GM23248 (cell line): Measurements from ENCODE around the gene PARP3. TPM values are rescaled to one million over a fixed set of nuclear protein-coding genes. Genes with fewer than 3 reads are reported as not detected.

ENCODE experiments used
- DNase-seq: peaks from one replicate; pipeline ENCODE4 v3.0.0-alpha.2; 2015
- H2AFZ ChIP-seq: fragments of 200-600 bp; sonication (generic); 2 replicates; pipeline ENCODE4 v1.6.1; 2016; ENCODE audit warnings: antibody characterized with exemption
- H3F3A ChIP-seq: fragments of 200-600 bp; sonication (generic); 2 replicates; pipeline ENCODE4 v1.6.1; 2016; ENCODE audit warnings: mild to moderate bottlenecking, antibody characterized with exemption, mixed run types; ENCODE audit not compliant: insufficient read depth
- H3K27ac ChIP-seq: fragments of 200-600 bp; sonication (generic); 2 replicates; pipeline ENCODE4 v1.5.1; 2016; ENCODE audit warnings: mild to moderate bottlenecking
- H3K27me3 ChIP-seq: fragments of 200-600 bp; sonication (generic); replicated peaks from 2 replicates; pipeline ENCODE4 v1.6.1; 2016; ENCODE audit warnings: mild to moderate bottlenecking; ENCODE audit not compliant: insufficient read depth
- H3K36me3 ChIP-seq: fragments of 200-600 bp; sonication (generic); 2 replicates; pipeline ENCODE4 v1.6.1; 2016; ENCODE audit warnings: low read depth, mild to moderate bottlenecking
- H3K4me1 ChIP-seq: fragments of 200-600 bp; sonication (generic); 2 replicates; pipeline ENCODE4 v1.6.1; 2016; ENCODE audit warnings: mild to moderate bottlenecking; ENCODE audit not compliant: insufficient read depth
- H3K4me2 ChIP-seq: fragments of 200-600 bp; sonication (generic); one replicate; pipeline ENCODE4 v1.6.1; 2016; ENCODE audit warnings: mild to moderate bottlenecking; ENCODE audit not compliant: unreplicated experiment
- H3K4me3 ChIP-seq: fragments of 200-600 bp; sonication (generic); 2 replicates; pipeline ENCODE4 v1.5.1; 2016; ENCODE audit warnings: mild to moderate bottlenecking
- H3K79me2 ChIP-seq: fragments of 200-600 bp; sonication (generic); 2 replicates; pipeline ENCODE4 v1.6.1; 2016; ENCODE audit warnings: mild to moderate bottlenecking; ENCODE audit not compliant: insufficient read depth
- H3K9ac ChIP-seq: fragments of 200-600 bp; sonication (generic); 2 replicates; pipeline ENCODE4 v1.6.1; 2016; ENCODE audit warnings: mild to moderate bottlenecking
- H3K9me2 ChIP-seq: fragments of 200-600 bp; sonication (generic); 2 replicates; pipeline ENCODE4 v1.6.1; 2016; ENCODE audit warnings: mixed run types, mild to moderate bottlenecking, moderate library complexity; ENCODE audit not compliant: insufficient read depth
- H3K9me3 ChIP-seq: fragments of 200-600 bp; sonication (generic); one replicate; pipeline ENCODE4 v1.6.1; 2017; ENCODE audit warnings: low read depth
- H4K20me1 ChIP-seq: fragments of 200-600 bp; sonication (generic); 2 replicates; pipeline ENCODE4 v1.6.0; 2016; ENCODE audit not compliant: insufficient read depth
- EZH2 ChIP-seq: fragments of 200-600 bp; sonication (generic); IDR thresholded peaks from 2 replicates; pipeline ENCODE4 v1.6.1; 2018; ENCODE audit warnings: antibody characterized with exemption, mild to moderate bottlenecking; ENCODE audit not compliant: insufficient read depth, poor library complexity, severe bottlenecking
- EZH2phosphoT487 ChIP-seq: fragments of 200-600 bp; sonication (generic); IDR thresholded peaks from 2 replicates; pipeline ENCODE4 v1.6.1; 2018; ENCODE audit warnings: antibody characterized with exemption, moderate library complexity, mild to moderate bottlenecking, low read depth; ENCODE audit not compliant: insufficient read depth
- WGBS, 2 experiments: methylation state at CpG; one replicate each; pipeline ENCODE4 v1.1.6; 2015 to 2017; ENCODE audit warnings: low lambda C conversion rate in 2 of 2, low coverage in 1 of 2; ENCODE audit errors: missing lambda C conversion rate in 2 of 2; 5-methylcytosine and 5-hydroxymethylcytosine counted together
- in situ Hi-C: fragments of 300-500 bp; cut with MboI; formaldehyde crosslinking; loops from 2 replicates; pipeline ENCODE4 v1.15.0; 2020
- polyA plus RNA-seq: library from polyadenylated mRNA; unstranded; fragments of >200 nt; fragmentation: Nextera tagmentation; extraction: Ambion mirVana; gene quantifications from 2 replicates; pipeline ENCODE4 v1.2.1, GENCODE V29; 2016
- total RNA-seq: library from RNA; depleted of rRNA; stranded (reverse); fragments of >200 nt; shearing (Covaris generic); gene quantifications from 2 replicates; pipeline ENCODE4 v1.2.3, GENCODE V29; 2014

PARP3 gene
- total and polyA plus RNA-seq, 2 experiments from 2014 or later = 60.4 to 80.4 TPM

DNA sequence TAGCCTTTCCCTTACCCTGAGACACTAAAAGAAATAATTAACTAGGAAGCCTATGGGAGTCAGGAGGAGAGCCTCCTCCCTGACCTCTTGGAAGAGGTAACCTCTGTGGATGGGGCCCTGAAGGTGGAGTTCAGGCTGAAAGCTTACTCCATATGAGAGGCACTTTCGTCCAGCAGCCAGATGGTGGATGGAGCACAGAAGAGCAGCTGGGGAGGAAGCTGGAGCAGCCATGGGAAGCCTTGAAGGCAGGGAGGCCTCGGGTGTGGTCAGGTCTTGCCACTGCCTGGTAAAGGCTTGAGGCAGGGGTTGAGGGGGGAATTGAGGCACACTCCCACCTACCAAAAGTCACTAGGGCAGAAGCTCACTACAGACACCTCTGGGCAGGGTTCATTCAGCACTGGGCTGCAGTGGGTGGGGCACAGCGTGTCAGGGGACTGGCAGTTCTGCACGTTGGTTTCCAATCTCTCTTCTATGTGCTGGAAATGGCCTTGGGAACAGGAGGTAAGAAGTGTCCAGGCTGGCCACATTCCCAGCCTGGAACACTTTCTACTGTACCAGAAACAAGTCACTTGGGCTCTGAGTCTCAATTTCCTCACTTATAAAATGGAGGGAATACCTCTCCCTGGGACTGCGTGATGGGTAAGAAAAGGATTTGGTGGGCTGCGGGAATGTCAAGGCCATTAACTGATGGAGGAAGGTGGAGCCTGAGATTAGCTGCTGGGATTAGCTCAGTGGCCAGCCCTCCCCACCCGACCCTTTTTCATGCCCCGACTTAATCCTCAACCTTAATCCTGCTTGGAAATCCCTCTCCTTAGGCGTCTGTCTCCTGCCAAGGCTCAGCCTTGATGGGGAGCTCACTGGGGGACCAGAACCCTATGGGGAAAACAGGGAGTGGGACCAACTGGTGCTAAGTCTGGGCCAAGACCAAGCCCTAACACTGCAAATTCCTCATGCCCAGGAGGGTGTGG is 19.7 kb downstream of the PARP3 start:
- Histone ChIP-seq H3K4me1 (0 out of 2 replicates have a peak, but pooled peaks cover 6% of the 10 kb centered on the region), H3K9me3 (no peaks in the 10 kb centered on the region), H3K9ac (no peak overlapping the region), H3K4me2 (no peak overlapping the region), H3K79me2 (peaks cover 24% of the 10 kb centered on the region; the same call in 1 of the 2 replicates), H3K27me3 (no peaks in the 10 kb centered on the region), H3K9me2 (no peaks in the 10 kb centered on the region), H3K27ac (no peak overlapping the region), H3F3A (no peaks in the 10 kb centered on the region), H3K36me3 (no peaks in the 10 kb centered on the region), H2AFZ (no peak overlapping the region), H3K4me3 (no peak overlapping the region), H4K20me1 (no peaks in the 10 kb centered on the region)
- 67 to 68% methylated on average over 9 of the region's 9 CpGs for whole genome bisulfite sequencing, 2 experiments
- in situ Hi-C loops = no loop called here
- TF ChIP-seq EZH2phosphoT487 = no peak
- TF ChIP-seq EZH2 = no peak
- no peak for DNase-seq

DNA sequence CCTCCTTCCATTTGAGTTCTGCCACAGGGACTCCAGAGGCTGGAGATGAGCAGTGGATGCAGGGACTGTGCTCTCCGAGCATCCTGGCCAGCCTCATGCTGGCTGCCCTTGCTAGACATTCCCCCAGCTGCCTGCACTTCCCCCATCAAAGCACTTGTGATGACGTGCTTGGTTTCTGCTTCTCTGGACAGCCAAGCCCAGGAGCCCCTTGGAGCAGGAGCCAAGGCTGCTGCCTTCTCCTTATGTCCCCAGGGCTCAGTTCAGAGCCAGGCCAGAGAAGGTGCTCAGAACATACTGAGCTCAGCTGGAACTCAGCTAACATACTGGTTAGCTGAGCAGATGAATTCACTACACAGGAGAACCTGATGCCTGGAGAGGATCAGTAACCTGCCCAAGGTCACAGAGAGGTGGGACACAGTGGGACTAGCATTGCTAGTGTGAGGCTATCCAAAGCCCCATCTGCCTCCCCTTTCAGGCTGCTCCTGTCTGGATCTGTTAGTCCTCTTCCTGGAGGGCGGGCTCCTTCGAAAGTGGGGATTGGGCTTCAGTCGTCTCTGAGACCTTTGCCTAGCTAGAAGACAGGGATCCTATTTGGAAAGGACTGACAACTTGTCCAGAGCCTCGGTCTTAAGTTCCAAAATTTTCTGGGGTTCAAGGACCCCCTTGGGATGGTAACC is 20.8 kb downstream of the PARP3 start:
- no peak overlapping the region for H3K27ac ChIP-seq
- TF ChIP-seq EZH2phosphoT487 (no peak), EZH2 (no peak)
- no peaks in the 10 kb centered on the region for H3K27me3 ChIP-seq
- in situ Hi-C loops = no loop called here
- H3K4me3 ChIP-seq = no peak overlapping the region
- H3K4me2 ChIP-seq = no peak overlapping the region
- no peaks in the 10 kb centered on the region for H3K9me2 ChIP-seq
- H3K9me3 ChIP-seq = no peaks in the 10 kb centered on the region
- 79 to 86% methylated on average over 6 of the region's 6 CpGs for WGBS, 2 experiments
- H3F3A ChIP-seq = no peaks in the 10 kb centered on the region
- H2AFZ ChIP-seq = no peak overlapping the region
- no peak for DNase-seq
- H3K9ac ChIP-seq = no peak overlapping the region
- no peaks in the 10 kb centered on the region for H3K36me3 ChIP-seq
- H3K79me2 ChIP-seq = peaks cover 26% of the 10 kb centered on the region; the same call in 1 of the 2 replicates
- 0 out of 2 replicates have a peak, but pooled peaks cover 6% of the 10 kb centered on the region for H3K4me1 ChIP-seq
- no peaks in the 10 kb centered on the region for H4K20me1 ChIP-seq

GRCh38 chr3:51963951-51964451 is 21.8 kb downstream of the PARP3 start:
- TF ChIP-seq EZH2 = no peak
- no peak for TF ChIP-seq EZH2phosphoT487

DNA sequence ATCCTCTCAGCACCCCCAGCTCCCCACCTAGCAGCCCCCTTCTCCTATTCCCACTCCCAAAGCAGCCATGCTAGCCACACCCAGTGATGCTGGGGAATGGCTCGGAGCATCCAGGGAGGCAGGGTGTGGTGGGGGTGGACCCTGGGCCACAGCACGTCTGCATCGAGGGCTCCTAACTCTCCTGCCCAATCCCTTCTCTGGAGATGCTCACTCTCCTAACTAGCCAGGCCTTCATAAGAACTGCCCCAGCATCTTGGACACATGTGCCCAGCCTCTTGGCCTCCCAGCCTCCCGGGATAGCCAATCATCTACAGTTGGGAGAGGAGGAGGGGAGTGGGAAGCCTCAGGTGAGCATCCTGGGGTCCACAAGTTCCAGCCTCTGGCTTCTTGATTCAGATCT is 22.4 kb downstream of the PARP3 start:
- Histone ChIP-seq H3K9ac (no peak overlapping the region), H3K27me3 (no peaks in the 10 kb centered on the region), H3K9me2 (no peaks in the 10 kb centered on the region), H3K79me2 (peaks cover 26% of the 10 kb centered on the region; the same call in 1 of the 2 replicates), H3K27ac (no peak overlapping the region), H3F3A (peaks cover 5% of the 10 kb centered on the region; the same call in 1 of the 2 replicates), H2AFZ (no peak overlapping the region), H3K4me1 (0 out of 2 replicates have a peak, but pooled peaks cover 6% of the 10 kb centered on the region), H3K4me2 (no peak overlapping the region), H3K9me3 (no peaks in the 10 kb centered on the region), H3K36me3 (no peaks in the 10 kb centered on the region), H4K20me1 (no peaks in the 10 kb centered on the region), H3K4me3 (no peak overlapping the region)
- no peak for TF ChIP-seq EZH2phosphoT487
- no peak for TF ChIP-seq EZH2
- 59 to 64% methylated on average over 4 of the region's 4 CpGs for WGBS, 2 experiments
- in situ Hi-C loops = no loop called here
- no peak for DNase-seq

More at GRCh38 chr3:51963951-51964451, 21.8 kb downstream of the PARP3 start:
- Histone ChIP-seq H3K4me2 (no peak overlapping the region), H3K4me3 (no peak overlapping the region), H3F3A (peaks cover 5% of the 10 kb centered on the region; the same call in 1 of the 2 replicates), H3K36me3 (no peaks in the 10 kb centered on the region), H3K9me3 (no peaks in the 10 kb centered on the region), H3K9me2 (no peaks in the 10 kb centered on the region), H3K79me2 (peaks cover 26% of the 10 kb centered on the region; the same call in 1 of the 2 replicates), H2AFZ (no peak overlapping the region), H3K27me3 (no peaks in the 10 kb centered on the region), H4K20me1 (no peaks in the 10 kb centered on the region), H3K4me1 (0 out of 2 replicates have a peak, but pooled peaks cover 6% of the 10 kb centered on the region), H3K9ac (no peak overlapping the region), H3K27ac (no peak overlapping the region)
- 68 to 72% methylated on average over 9 to 12 of the region's 12 CpGs for WGBS, 2 experiments
- no peak for DNase-seq
- in situ Hi-C loops = no loop called here
